Endothelial cell of umbilical vein (primary cell): Measurements from ENCODE around the gene GTSF1L. TPM values are rescaled to one million over a fixed set of nuclear protein-coding genes. Genes with fewer than 3 reads are reported as not detected.

Experiments
- BruUV-seq: library from RNA; stranded (reverse); fragments of 400-500 nt; replicated peaks from 2 replicates; lab custom pipeline; 2021; lab: Mats Ljungman, UMichigan
- CTCF ChIA-PET: fragments of 300-600, 350-600 bp; sonication (Branson Sonifier 250); formaldehyde crosslinking; loops from one replicate; lab custom pipeline; 2021; ENCODE audit warnings: antibody characterized with exemption, inconsistent platforms; lab: Charles Lee
- POLR2A ChIA-PET: fragments of 300-600, 350-600 bp; sonication (Branson Sonifier 250); formaldehyde crosslinking; loops from one replicate; lab custom pipeline; 2021; ENCODE audit warnings: antibody characterized with exemption, inconsistent platforms; lab: Charles Lee
- DNase-seq: peaks from one replicate; pipeline ENCODE4 v3.0.0-alpha.2; 2011; ENCODE audit warnings: low read depth, low spot score
- FAIRE-seq: peaks from 2 replicates; lab custom pipeline; 2011; peaks lifted over from hg19 to GRCh38; lab: Jason Lieb, UNC
- H2AFZ ChIP-seq: 2 replicates; pipeline ENCODE4 v1.6.0; 2012; ENCODE audit warnings: low read depth, low read length, control low read depth, inconsistent platforms
- H3K27ac ChIP-seq: 2 replicates; pipeline ENCODE4 v1.5.1; 2011; ENCODE audit warnings: low read depth, mild to moderate bottlenecking, control low read depth, low read length, moderate library complexity; ENCODE audit not compliant: insufficient read depth
- H3K27me3 ChIP-seq, 2 experiments: 2 replicates each; pipeline versions ENCODE4 v1.6.0 to v1.6.1; 2011; ENCODE audit warnings: low read length in 2 of 2, mixed read lengths in 1 of 2; ENCODE audit not compliant: control insufficient read depth in 2 of 2, insufficient read depth in 2 of 2
- H3K36me3 ChIP-seq, 2 experiments: 2 replicates in 1 of 2; 3 replicates in 1 of 2; pipeline ENCODE4 v1.5.1; 2011; ENCODE audit warnings: low read length in 2 of 2, mild to moderate bottlenecking in 1 of 2, moderate library complexity in 1 of 2; ENCODE audit not compliant: control insufficient read depth in 2 of 2, insufficient read depth in 2 of 2; ENCODE audit errors: extremely low read depth in 1 of 2
- H3K4me1 ChIP-seq: 3 replicates; pipeline ENCODE4 v1.5.1; 2011; ENCODE audit warnings: mild to moderate bottlenecking, low read length; ENCODE audit not compliant: control insufficient read depth, insufficient read depth; ENCODE audit errors: extremely low read depth
- H3K4me2 ChIP-seq: 2 replicates; pipeline ENCODE4 v1.6.1; 2011; ENCODE audit warnings: low read length, control low read depth, mixed read lengths; ENCODE audit not compliant: insufficient read depth
- H3K4me3 ChIP-seq, 3 experiments: fragments of 200-600 bp in 1 of 3; sonication (generic), shearing (Covaris generic) in 1 of 3; replicated peaks in 1 of 3; 2 replicates each; pipeline ENCODE4 v1.5.1; 2011 to 2016; ENCODE audit warnings: control low read depth in 3 of 3, low read length in 3 of 3, mild to moderate bottlenecking in 2 of 3, inconsistent platforms in 1 of 3, low read depth in 1 of 3, moderate library complexity in 1 of 3; ENCODE audit not compliant: insufficient read depth in 1 of 3
- H3K79me2 ChIP-seq: 2 replicates; pipeline ENCODE4 v1.6.0; 2012; ENCODE audit warnings: low read length, inconsistent platforms; ENCODE audit not compliant: control insufficient read depth, insufficient read depth
- H3K9ac ChIP-seq: replicated peaks from 2 replicates; pipeline ENCODE3; 2011; ENCODE audit warnings: low read length, control low read depth; ENCODE audit not compliant: insufficient read depth; ENCODE audit errors: extremely low read depth
- H3K9me1 ChIP-seq: replicated peaks from 3 replicates; pipeline ENCODE4 v1.6.0; 2011; ENCODE audit warnings: mild to moderate bottlenecking, low read length; ENCODE audit not compliant: control insufficient read depth, insufficient read depth; ENCODE audit errors: extremely low read depth
- H3K9me3 ChIP-seq: replicated peaks from 2 replicates; pipeline ENCODE4 v1.5.1; 2012; ENCODE audit warnings: low read length, inconsistent platforms; ENCODE audit not compliant: control insufficient read depth, insufficient read depth
- H4K20me1 ChIP-seq: replicated peaks from 2 replicates; pipeline ENCODE3; 2011; ENCODE audit warnings: mild to moderate bottlenecking, low read length; ENCODE audit not compliant: control insufficient read depth, insufficient read depth; ENCODE audit errors: extremely low read depth
- JUN ChIP-seq: IDR thresholded peaks from 2 replicates; pipeline ENCODE4 v1.6.1; 2011; ENCODE audit warnings: borderline replicate concordance, low read depth; ENCODE audit not compliant: insufficient read length, insufficient read depth
- MYC ChIP-seq: IDR thresholded peaks from one replicate; pipeline ENCODE4 v1.6.1; 2011; ENCODE audit warnings: mild to moderate bottlenecking, low read depth, low read length
- POLR2A ChIP-seq: IDR thresholded peaks from 2 replicates; pipeline ENCODE4 v1.6.1; 2012; ENCODE audit warnings: low read depth, mild to moderate bottlenecking, control low read depth, low read length
- dilution Hi-C: fragments of 300-500 bp; cut with MboI; formaldehyde crosslinking; loops from one replicate; pipeline ENCODE4 v1.15.0; 2019; ENCODE audit warnings: low sequenced_read_pairs; ENCODE audit not compliant: extremely low pct_ligation_motif_present
- intact Hi-C: fragments of 100-400 bp; cut with micrococcal nuclease; formaldehyde crosslinking; loops from one replicate; pipeline ENCODE4 v1.10.0; 2022
- polyA plus RNA-seq, 4 experiments: library from polyadenylated mRNA; depleted of rRNA in 3 of 4; stranded (reverse) in 3 of 4; unstranded in 1 of 4; fragments of >200 nt; gene quantifications; 2 replicates each; pipeline versions ENCODE4 v1.2.1 to v1.2.3, GENCODE V29; 2011 to 2012; ENCODE audit warnings: missing spikeins in 1 of 4
- total RNA-seq: library from RNA; stranded (reverse); gene quantifications from 2 replicates; pipeline ENCODE4 v1.2.3, GENCODE V29; 2021

Gene GTSF1L
- total and polyA plus RNA-seq, 2 donors (not counting 3 experiments of a cell fraction or from before 2014, with no cell fraction given), result not detected

- dilution Hi-C loops, result no loop called here
- H3K27ac ChIP-seq, result no peak overlapping the region
Measured at GRCh38 chr20:43681468-43681942, 45.3 kb downstream of the GTSF1L start.

GRCh38 chr20:43680981-43681380 lies 45.8 kb downstream of the GTSF1L start:
- POLR2A ChIA-PET, result interaction anchor here (0.6 kb wide), 1 partner anchor 92 kb away, joined by 5 read pairs; no protein-coding TSS in a partner anchor
- CTCF ChIA-PET, result interaction anchor here (0.6 to 2.5 kb wide), 3 partner anchors 11 to 143 kb away, joined by 3 to 9 read pairs (median 3); no protein-coding TSS in a partner anchor

More at GRCh38 chr20:43681468-43681942, 45.3 kb downstream of the GTSF1L start:
- no peak for TF ChIP-seq POLR2A
- TF ChIP-seq JUN, result no peak
- H3K4me1 ChIP-seq, result no peaks in the 10 kb centered on the region
- H3K27me3 ChIP-seq, result no peaks in the 10 kb centered on the region
- POLR2A ChIA-PET, result interaction anchor here (0.6 kb wide), 1 partner anchor 92 kb away, joined by 5 read pairs; no protein-coding TSS in a partner anchor
- BruUV-seq, result no TSS peak
- H4K20me1 ChIP-seq, result no peaks in the 10 kb centered on the region
- peaks cover 11% of the 10 kb centered on the region for H3K79me2 ChIP-seq
- no peaks in the 10 kb centered on the region for H3K9me3 ChIP-seq
- intact Hi-C loops, result no loop called here
- H3K4me2 ChIP-seq, result no peak overlapping the region
- no peak overlapping the region for H2AFZ ChIP-seq
- no peak for FAIRE-seq
- H3K9ac ChIP-seq, result no peak overlapping the region
- H3K4me3 ChIP-seq, result no peak overlapping the region
- no peaks in the 10 kb centered on the region for H3K36me3 ChIP-seq
- CTCF ChIA-PET, result interaction anchor here (1.4 to 2.5 kb wide), 2 partner anchors 10 to 143 kb away, joined by 3 to 9 read pairs; no protein-coding TSS in a partner anchor
- no peaks in the 10 kb centered on the region for H3K9me1 ChIP-seq
- DNase-seq, result no peak

More at GRCh38 chr20:43680981-43681380, 45.8 kb downstream of the GTSF1L start:
- Histone ChIP-seq H3K36me3 (no peaks in the 10 kb centered on the region), H3K9me1 (no peaks in the 10 kb centered on the region), H3K27ac (no peak overlapping the region), H3K9me3 (no peaks in the 10 kb centered on the region), H2AFZ (no peak overlapping the region), H3K4me2 (no peak overlapping the region), H3K79me2 (peaks cover 14% of the 10 kb centered on the region), H3K9ac (no peak overlapping the region), H3K4me1 (no peaks in the 10 kb centered on the region), H4K20me1 (no peaks in the 10 kb centered on the region), H3K27me3 (no peaks in the 10 kb centered on the region), H3K4me3 (no peak overlapping the region)
- dilution Hi-C loops (no loop called here), intact Hi-C loops (no loop called here)
- DNase-seq, result no peak
- BruUV-seq, result no TSS peak
- TF ChIP-seq JUN (no peak), MYC (no peak), POLR2A (no peak)
- FAIRE-seq, result no peak
